ENCODE results near the gene DGUOK. TPM values are rescaled to one million over a fixed set of nuclear protein-coding genes. Genes with fewer than 3 reads are reported as not detected.
A peak's percentile ranks its signal among the peaks of the same experiment; 100 is the strongest.

DGUOK gene
- total RNA-seq, 6 donors from 2014 or later, result 25.1 to 38.5 (median 34.9) TPM

DNA sequence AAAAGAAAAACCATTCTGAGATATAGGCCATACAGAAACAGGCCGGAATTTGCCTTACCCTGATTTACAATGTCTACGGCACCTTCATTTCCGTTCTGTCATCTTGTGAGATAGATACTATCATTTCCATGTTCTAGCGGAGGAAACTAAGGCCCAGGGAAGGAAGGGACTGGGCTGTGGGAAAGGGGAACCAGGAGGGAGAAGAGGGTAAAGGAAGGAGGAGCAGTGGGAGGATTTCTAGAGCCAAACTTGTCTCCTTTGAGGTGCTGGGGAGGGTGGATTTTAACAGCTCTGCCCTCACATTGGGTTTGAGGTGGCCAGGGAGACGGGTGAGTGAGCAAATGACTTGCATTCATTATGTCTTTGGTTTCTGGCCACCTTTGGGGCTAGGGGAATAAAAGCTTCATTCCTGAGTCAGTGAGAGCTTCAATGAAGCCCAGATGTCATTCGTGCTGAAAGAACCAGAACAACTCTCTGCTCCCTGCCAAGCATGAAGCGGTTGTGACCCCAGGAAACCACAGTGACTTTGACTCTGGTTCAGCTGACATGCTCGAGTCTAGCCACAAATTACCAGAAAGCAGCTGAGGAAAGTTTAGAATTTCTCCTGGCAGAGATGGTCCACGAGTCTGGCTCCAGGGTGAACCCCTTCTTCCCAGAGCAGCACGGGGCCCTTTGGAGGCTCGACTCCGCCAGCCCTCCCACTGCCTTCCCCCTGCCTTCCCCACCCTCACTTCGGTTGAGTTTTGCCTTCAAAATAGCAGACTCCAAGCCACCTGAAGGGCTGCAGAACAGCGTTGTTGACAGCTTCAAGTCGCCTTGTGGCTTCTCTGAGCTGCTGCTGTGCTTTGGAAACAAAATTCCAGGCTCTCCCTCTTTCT, 30.1 kb upstream of the DGUOK start:
- no peaks in the 10 kb centered on the region for H3K36me3 ChIP-seq
- no peaks in the 10 kb centered on the region for H3K9me3 ChIP-seq
- no peaks in the 10 kb centered on the region for H3K27me3 ChIP-seq
- no peak overlapping the region for H3K4me3 ChIP-seq
- TF ChIP-seq POLR2A (IDR thresholded peaks at IDR 0.05), result no peak
- H3K4me1 ChIP-seq, result no peaks in the 10 kb centered on the region
- WGBS, 2 donors, result 53 to 58% methylated on average over 14 to 15 of the region's 15 CpGs
- H3K27ac ChIP-seq, result peak overlapping the region in 2 of 4 donors; percentile 13
- DNase-seq (no peak), ATAC-seq (ENCODE audit: low FRiP score in 2 of 2) (peak in 1 of 2 donors; percentile 80)

DNA sequence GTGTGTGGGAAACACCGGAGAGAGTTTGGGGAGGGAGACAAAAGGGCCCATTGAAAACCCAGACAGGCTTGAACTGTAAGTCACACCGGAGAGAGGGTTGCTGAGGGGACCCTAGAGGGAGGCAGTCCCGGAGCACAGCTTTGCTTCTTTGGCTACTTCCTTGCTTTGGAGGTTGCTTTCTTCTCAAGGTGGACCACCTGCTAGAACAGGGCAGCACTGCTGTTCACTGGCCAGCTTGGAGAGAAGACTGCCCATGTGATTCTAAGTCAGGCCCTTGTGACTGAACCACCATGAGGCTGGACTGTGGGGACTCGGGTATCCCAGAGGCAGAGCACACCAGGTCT, 29.5 kb upstream of the DGUOK start:
- Histone ChIP-seq H3K27me3 (no peaks in the 10 kb centered on the region), H3K4me3 (no peak overlapping the region), H3K27ac (peak overlapping the region in 2 of 4 donors; percentile 13), H3K9me3 (no peaks in the 10 kb centered on the region), H3K4me1 (no peaks in the 10 kb centered on the region), H3K36me3 (no peaks in the 10 kb centered on the region)
- TF ChIP-seq, protein P1, sequence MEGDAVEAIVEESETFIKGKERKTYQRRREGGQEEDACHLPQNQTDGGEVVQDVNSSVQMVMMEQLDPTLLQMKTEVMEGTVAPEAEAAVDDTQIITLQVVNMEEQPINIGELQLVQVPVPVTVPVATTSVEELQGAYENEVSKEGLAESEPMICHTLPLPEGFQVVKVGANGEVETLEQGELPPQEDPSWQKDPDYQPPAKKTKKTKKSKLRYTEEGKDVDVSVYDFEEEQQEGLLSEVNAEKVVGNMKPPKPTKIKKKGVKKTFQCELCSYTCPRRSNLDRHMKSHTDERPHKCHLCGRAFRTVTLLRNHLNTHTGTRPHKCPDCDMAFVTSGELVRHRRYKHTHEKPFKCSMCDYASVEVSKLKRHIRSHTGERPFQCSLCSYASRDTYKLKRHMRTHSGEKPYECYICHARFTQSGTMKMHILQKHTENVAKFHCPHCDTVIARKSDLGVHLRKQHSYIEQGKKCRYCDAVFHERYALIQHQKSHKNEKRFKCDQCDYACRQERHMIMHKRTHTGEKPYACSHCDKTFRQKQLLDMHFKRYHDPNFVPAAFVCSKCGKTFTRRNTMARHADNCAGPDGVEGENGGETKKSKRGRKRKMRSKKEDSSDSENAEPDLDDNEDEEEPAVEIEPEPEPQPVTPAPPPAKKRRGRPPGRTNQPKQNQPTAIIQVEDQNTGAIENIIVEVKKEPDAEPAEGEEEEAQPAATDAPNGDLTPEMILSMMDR (IDR thresholded peaks at IDR 0.05), result no peak
- TF ChIP-seq POLR2A (IDR thresholded peaks at IDR 0.05) (no peak), POLR2AphosphoS5 (IDR thresholded peaks at IDR 0.05) (no peak), EP300 (IDR thresholded peaks at IDR 0.05) (no peak)
- WGBS, 2 donors, result 69 to 73% methylated on average over 4 of the region's 4 CpGs
- DNase-seq (no peak), ATAC-seq (ENCODE audit: low FRiP score in 2 of 2) (peak in 1 of 2 donors; percentile 4)

DNA sequence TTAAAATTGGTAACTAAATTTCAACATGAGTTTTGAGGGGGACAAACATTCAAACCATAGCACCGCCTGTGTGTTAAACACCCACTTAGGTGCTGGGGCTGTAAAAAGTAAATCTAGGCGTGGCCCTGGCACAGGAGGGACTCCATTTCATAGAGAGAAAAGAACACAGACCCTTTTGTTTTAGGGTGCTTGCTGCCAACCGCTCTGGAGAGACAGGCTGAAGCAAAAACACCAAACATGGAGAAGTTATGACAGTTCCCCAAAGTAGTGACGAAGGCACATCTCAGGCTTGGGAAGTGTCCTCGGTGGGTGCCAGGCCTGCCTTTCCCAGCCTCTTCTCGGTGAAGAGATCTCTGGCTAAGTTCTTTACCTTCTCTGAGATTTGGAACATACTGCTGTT, 28.7 kb upstream of the DGUOK start:
- DNase-seq (no peak), ATAC-seq (ENCODE audit: low FRiP score in 2 of 2) (no peak)
- H3K4me1 ChIP-seq, result no peaks in the 10 kb centered on the region
- no peaks in the 10 kb centered on the region for H3K27me3 ChIP-seq
- TF ChIP-seq, protein P1 (IDR thresholded peaks at IDR 0.05), result no peak
- no peak for TF ChIP-seq POLR2AphosphoS5 (IDR thresholded peaks at IDR 0.05)
- no peak for TF ChIP-seq POLR2A (IDR thresholded peaks at IDR 0.05)
- TF ChIP-seq EP300 (IDR thresholded peaks at IDR 0.05), result no peak
- H3K36me3 ChIP-seq, result no peaks in the 10 kb centered on the region
- H3K9me3 ChIP-seq, result no peaks in the 10 kb centered on the region
- H3K27ac ChIP-seq, result no peak overlapping the region
- 69 to 84% methylated on average over 5 to 6 of the region's 6 CpGs for WGBS, 2 donors
- H3K4me3 ChIP-seq, result no peak overlapping the region

DNA sequence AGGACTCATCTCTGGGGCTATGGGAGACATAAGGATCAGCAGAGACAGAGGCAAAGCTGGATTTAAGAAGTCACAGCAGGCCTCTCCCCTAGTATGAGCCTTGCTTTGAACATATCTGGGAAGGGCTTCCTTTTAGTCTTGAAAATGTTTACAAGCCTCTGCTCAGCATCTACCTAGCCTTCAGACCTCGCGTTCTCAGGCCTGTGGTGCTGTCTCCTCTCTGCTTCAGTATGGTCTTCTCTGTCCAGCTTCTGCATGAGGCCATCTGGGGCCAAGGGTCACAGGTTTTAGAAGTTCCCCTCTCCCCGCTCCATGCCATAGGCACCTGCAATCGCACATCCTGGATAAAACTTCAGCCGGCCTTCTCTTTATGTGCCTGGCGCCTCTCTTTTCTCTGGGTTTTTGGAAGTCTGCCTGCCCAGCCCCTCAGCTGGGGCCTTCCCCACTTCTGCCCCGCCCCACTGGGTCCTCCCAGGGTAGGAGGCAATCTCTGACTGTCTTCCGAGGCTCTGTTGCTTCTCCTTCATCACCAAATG, 26.8 kb upstream of the DGUOK start:
- H3K27ac ChIP-seq, result no peak overlapping the region

GRCh38 chr2:73901143-73901542, 25.5 kb upstream of the DGUOK start:
- no peak overlapping the region for H3K27ac ChIP-seq
- no peaks in the 10 kb centered on the region for H3K36me3 ChIP-seq
- no peaks in the 10 kb centered on the region for H3K4me1 ChIP-seq
- 92% methylated on average over 9 of the region's 10 CpGs; no CpG with 5 or more reads in 1 of the 2 donors for WGBS, 2 donors
- H3K4me3 ChIP-seq, result no peak overlapping the region
- no peaks in the 10 kb centered on the region for H3K9me3 ChIP-seq
- no peaks in the 10 kb centered on the region for H3K27me3 ChIP-seq
- TF ChIP-seq EP300 (IDR thresholded peaks at IDR 0.05), result no peak
- no peak for TF ChIP-seq POLR2AphosphoS5 (IDR thresholded peaks at IDR 0.05)
- TF ChIP-seq, protein P1 (IDR thresholded peaks at IDR 0.05), result no peak
- TF ChIP-seq POLR2A (IDR thresholded peaks at IDR 0.05), result no peak
- DNase-seq (peak in 1 of 2 donors; percentile 43), ATAC-seq (ENCODE audit: low FRiP score in 2 of 2) (no peak)

More for the DNA sequence above, 26.8 kb upstream of the DGUOK start:
- Histone ChIP-seq H3K4me1 (no peaks in the 10 kb centered on the region), H3K4me3 (no peak overlapping the region), H3K36me3 (no peaks in the 10 kb centered on the region), H3K27me3 (no peaks in the 10 kb centered on the region), H3K9me3 (no peaks in the 10 kb centered on the region)
- 77% methylated on average over 8 of the region's 8 CpGs for WGBS, 2 donors
- no peak for DNase-seq
- ATAC-seq (ENCODE audit: low FRiP score in 2 of 2), result no peak
- TF ChIP-seq, protein P1 (IDR thresholded peaks at IDR 0.05), result no peak
- TF ChIP-seq POLR2A (IDR thresholded peaks at IDR 0.05) (no peak), EP300 (IDR thresholded peaks at IDR 0.05) (no peak), POLR2AphosphoS5 (IDR thresholded peaks at IDR 0.05) (no peak)
